ENCODE data around the gene OMP.

Gene OMP

DNA sequence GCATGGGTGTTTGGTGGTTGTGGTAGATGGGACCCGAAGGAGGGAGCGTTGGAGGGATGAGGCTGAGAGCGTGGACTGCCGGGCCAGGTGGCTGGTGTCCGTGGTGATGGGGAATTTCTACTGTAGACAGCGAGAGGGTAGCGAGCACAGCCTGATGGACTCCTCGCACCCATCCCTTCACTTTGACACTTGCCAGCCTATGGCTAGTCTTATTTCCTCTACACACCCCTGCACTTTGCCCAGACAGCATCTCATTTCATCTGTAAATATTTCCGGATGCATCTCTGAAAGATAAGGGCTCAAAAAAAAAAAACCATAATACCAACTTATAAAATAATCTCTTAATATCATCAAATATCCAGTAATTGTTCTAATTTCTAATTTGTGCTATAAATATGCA lies 5.8 kb downstream of the OMP start:
- no peak for TF ChIP-seq EP300 (IDR thresholded peaks at IDR 0.05; ENCODE audit: borderline replicate concordance)
- TF ChIP-seq, protein P1, sequence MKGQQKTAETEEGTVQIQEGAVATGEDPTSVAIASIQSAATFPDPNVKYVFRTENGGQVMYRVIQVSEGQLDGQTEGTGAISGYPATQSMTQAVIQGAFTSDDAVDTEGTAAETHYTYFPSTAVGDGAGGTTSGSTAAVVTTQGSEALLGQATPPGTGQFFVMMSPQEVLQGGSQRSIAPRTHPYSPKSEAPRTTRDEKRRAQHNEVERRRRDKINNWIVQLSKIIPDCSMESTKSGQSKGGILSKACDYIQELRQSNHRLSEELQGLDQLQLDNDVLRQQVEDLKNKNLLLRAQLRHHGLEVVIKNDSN (IDR thresholded peaks at IDR 0.05): no peak
- TF ChIP-seq, protein P2, sequence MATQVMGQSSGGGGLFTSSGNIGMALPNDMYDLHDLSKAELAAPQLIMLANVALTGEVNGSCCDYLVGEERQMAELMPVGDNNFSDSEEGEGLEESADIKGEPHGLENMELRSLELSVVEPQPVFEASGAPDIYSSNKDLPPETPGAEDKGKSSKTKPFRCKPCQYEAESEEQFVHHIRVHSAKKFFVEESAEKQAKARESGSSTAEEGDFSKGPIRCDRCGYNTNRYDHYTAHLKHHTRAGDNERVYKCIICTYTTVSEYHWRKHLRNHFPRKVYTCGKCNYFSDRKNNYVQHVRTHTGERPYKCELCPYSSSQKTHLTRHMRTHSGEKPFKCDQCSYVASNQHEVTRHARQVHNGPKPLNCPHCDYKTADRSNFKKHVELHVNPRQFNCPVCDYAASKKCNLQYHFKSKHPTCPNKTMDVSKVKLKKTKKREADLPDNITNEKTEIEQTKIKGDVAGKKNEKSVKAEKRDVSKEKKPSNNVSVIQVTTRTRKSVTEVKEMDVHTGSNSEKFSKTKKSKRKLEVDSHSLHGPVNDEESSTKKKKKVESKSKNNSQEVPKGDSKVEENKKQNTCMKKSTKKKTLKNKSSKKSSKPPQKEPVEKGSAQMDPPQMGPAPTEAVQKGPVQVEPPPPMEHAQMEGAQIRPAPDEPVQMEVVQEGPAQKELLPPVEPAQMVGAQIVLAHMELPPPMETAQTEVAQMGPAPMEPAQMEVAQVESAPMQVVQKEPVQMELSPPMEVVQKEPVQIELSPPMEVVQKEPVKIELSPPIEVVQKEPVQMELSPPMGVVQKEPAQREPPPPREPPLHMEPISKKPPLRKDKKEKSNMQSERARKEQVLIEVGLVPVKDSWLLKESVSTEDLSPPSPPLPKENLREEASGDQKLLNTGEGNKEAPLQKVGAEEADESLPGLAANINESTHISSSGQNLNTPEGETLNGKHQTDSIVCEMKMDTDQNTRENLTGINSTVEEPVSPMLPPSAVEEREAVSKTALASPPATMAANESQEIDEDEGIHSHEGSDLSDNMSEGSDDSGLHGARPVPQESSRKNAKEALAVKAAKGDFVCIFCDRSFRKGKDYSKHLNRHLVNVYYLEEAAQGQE (IDR thresholded peaks at IDR 0.05; ENCODE audit: low read depth): no peak
- no peak for TF ChIP-seq FOXM1 (IDR thresholded peaks at IDR 0.05; ENCODE audit: borderline replicate concordance, low read depth)

DNA sequence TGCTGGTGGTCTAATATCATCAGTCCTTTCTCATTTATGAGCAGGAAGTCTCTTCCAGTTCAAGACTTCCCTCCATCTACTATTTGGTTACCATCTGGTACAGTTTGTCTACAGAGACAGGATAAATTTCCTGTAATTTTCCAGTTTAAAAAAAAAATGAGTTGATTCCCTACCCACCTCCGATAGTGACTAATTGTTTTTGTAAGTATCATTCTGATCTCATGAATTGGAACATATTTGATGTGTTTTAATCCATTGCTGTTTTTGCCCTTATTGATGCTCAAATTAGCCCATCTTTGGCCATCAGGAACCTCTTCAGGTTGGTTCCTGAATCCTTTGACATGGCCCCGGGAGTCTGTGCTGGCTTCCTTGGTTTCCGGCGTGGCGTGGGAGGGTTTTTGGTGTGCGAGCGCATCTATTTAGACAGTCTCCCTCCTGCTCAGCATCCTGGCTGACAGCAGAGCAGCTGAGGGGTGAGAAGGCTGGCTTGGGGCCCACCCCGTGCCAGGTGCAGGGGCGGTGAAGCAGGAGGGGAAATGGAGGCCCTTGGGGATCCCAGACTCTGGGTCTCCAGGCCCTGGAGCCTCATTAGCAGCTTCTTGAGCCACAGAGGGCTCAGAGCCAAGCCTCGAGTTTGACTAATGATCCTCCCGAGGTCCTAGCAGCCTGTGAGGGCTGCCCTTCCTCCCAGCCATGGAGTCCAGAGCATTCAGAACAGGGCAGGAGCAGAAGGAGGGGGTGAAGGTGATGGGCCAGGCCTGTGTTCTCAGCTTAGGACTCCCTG lies 6.8 kb downstream of the OMP start:
- TF ChIP-seq CREB1 (IDR thresholded peaks at IDR 0.05; ENCODE audit: low read depth) (no peak), TAF1 (IDR thresholded peaks at IDR 0.05; ENCODE audit: low read depth) (no peak), RAD21 (IDR thresholded peaks at IDR 0.05; ENCODE audit: low read depth) (no peak), YY1 (IDR thresholded peaks at IDR 0.05; ENCODE audit: low read depth) (no peak), TEAD4 (IDR thresholded peaks at IDR 0.05) (no peak), ZBTB7A (IDR thresholded peaks at IDR 0.05; ENCODE audit: low read depth) (no peak), FOXM1 (IDR thresholded peaks at IDR 0.05; ENCODE audit: borderline replicate concordance, low read depth) (no peak), TCF12 (IDR thresholded peaks at IDR 0.05; ENCODE audit: low read depth) (no peak), EGR1 (IDR thresholded peaks at IDR 0.05) (no peak), NFIC (IDR thresholded peaks at IDR 0.05) (no peak), EP300 (IDR thresholded peaks at IDR 0.05; ENCODE audit: borderline replicate concordance) (no peak), CEBPB (IDR thresholded peaks at IDR 0.05) (no peak)
- TF ChIP-seq, protein P1 (IDR thresholded peaks at IDR 0.05): no peak
- TF ChIP-seq, protein P3, sequence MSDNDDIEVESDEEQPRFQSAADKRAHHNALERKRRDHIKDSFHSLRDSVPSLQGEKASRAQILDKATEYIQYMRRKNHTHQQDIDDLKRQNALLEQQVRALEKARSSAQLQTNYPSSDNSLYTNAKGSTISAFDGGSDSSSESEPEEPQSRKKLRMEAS (IDR thresholded peaks at IDR 0.05): no peak
- TF ChIP-seq, protein P2 (IDR thresholded peaks at IDR 0.05; ENCODE audit: low read depth): no peak

DNA sequence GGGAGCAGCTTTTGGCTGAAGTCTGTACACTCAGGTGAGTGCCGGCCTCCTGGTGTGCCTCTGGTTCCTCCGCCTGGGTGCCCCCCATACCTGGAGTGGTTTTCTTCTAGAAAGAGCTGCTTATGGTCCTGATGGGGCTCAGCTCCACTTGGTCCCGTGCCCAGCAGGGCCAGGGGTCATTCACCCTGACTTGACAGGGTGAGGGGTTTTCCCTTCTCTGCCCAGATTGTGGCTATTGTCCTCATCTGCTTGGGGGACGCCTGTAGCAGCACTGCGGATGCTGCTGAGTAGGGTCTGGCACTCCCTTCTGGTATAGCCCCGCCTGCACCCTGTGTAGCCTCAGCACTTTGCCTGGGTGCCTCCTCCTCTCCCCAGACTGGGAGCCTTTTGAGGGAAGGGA lies 8.2 kb downstream of the OMP start:
- TF ChIP-seq EP300 (IDR thresholded peaks at IDR 0.05; ENCODE audit: borderline replicate concordance): no peak
- TF ChIP-seq CEBPB (IDR thresholded peaks at IDR 0.05): no peak
- TF ChIP-seq, protein P3 (IDR thresholded peaks at IDR 0.05): no peak
- TF ChIP-seq CREB1 (IDR thresholded peaks at IDR 0.05; ENCODE audit: low read depth): no peak
- no peak for TF ChIP-seq TCF12 (IDR thresholded peaks at IDR 0.05; ENCODE audit: low read depth)
- TF ChIP-seq, protein P2 (IDR thresholded peaks at IDR 0.05; ENCODE audit: low read depth): no peak
- TF ChIP-seq NFIC (IDR thresholded peaks at IDR 0.05): no peak
- no peak for TF ChIP-seq TEAD4 (IDR thresholded peaks at IDR 0.05)
- TF ChIP-seq, protein P1 (IDR thresholded peaks at IDR 0.05): no peak
- no peak for TF ChIP-seq EGR1 (IDR thresholded peaks at IDR 0.05)

DNA sequence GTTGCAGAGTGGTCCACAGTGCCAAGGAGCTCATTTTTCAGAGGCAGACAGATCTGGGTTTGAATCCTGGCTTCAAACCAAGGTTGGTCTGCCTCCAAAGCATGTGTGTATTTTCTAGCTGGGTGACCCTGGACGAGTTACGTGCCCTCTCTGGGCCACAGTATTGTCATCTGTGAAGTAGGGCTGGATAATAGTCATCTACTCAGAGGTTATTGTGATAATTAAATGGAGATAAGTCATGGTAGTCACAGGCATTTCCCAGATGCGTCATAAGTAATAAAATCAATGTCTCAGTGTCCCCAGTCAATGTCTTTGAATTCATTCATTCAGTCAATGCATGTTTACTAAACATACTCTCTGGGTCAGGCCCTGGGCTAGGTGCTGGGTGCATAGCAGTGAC lies 8.6 kb downstream of the OMP start:
- TF ChIP-seq FOXM1 (IDR thresholded peaks at IDR 0.05; ENCODE audit: borderline replicate concordance, low read depth) (no peak), RAD21 (IDR thresholded peaks at IDR 0.05; ENCODE audit: low read depth) (no peak), TEAD4 (IDR thresholded peaks at IDR 0.05) (no peak)

Data from Ishikawa (cell line).